ENCODE results near the gene CAND1. TPM values are rescaled to one million over a fixed set of nuclear protein-coding genes. Genes with fewer than 3 reads are reported as not detected.

Gene CAND1
- total and polyA plus RNA-seq, 3 experiments from 2014 or later: 63.1 to 198 (median 197) TPM

- Histone ChIP-seq H3K9me3 (ENCODE audit: low read length) (no peaks in the 10 kb centered on the region), H3K4me1 (ENCODE audit: insufficient read depth, low read length) (peaks cover 48% of the 10 kb centered on the region), H3K36me3 (ENCODE audit: insufficient read depth, low read length) (no peaks in the 10 kb centered on the region), H3K4me3 (ENCODE audit: low read length) (peak overlapping the region; percentile 88), H3K27ac (ENCODE audit: low read depth, low read length) (peak overlapping the region; percentile 93), H3K27me3 (ENCODE audit: insufficient read depth, low read length, poor library complexity, severe bottlenecking) (no peaks in the 10 kb centered on the region)
- Mint-ChIP-seq H3K4me3 (peak overlapping the region; percentile 82 to 96 (median 93)), H3K27ac (peak overlapping the region; percentile 94 to 100 (median 96)), H3K9me3 (no peaks in the 10 kb centered on the region), H3K4me1 (peaks cover 57 to 75% (median 70%) of the 10 kb centered on the region in 3 donors), H3K27me3 (peaks cover 0 to 1% of the 10 kb centered on the region in 2 donors), H3K36me3 (peaks cover 0 to 21% (median 7%) of the 10 kb centered on the region in 3 donors)
- ChIA-PET POLR2A (interaction anchor here (0.7 kb wide), 1 partner anchor 560 kb away, joined by 3 read pairs; no protein-coding TSS in a partner anchor), CTCF (interaction anchor here (0.9 to 2.1 kb wide), 2 partner anchors 10 to 35 kb away, joined by 3 to 5 read pairs; no protein-coding TSS in a partner anchor)
- no peak for DNase-seq
Observed at GRCh38 chr12:67270622-67271021, 1.5 kb downstream of the CAND1 start.

GRCh38 chr12:67271976-67272375, 2.8 kb downstream of the CAND1 start:
- Histone ChIP-seq H3K36me3 (ENCODE audit: insufficient read depth, low read length) (no peaks in the 10 kb centered on the region), H3K27ac (ENCODE audit: low read depth, low read length) (no peak overlapping the region), H3K9me3 (ENCODE audit: low read length) (no peaks in the 10 kb centered on the region), H3K4me3 (ENCODE audit: low read length) (no peak overlapping the region), H3K27me3 (ENCODE audit: insufficient read depth, low read length, poor library complexity, severe bottlenecking) (no peaks in the 10 kb centered on the region), H3K4me1 (ENCODE audit: insufficient read depth, low read length) (peaks cover 61% of the 10 kb centered on the region)
- peaks cover 0 to 1% of the 10 kb centered on the region in 2 donors for H3K27me3 Mint-ChIP-seq
- H3K4me1 Mint-ChIP-seq: peaks cover 71 to 88% (median 83%) of the 10 kb centered on the region in 3 donors
- DNase-seq: no peak
- H3K4me3 Mint-ChIP-seq: peak overlapping the region in 5 of 7 donors; percentile 5 to 95 (median 12)
- peak overlapping the region in 4 of 8 donors; percentile 15 to 49 (median 28) for H3K27ac Mint-ChIP-seq
- ChIA-PET CTCF (no interaction called here), POLR2A (no interaction called here)
- H3K9me3 Mint-ChIP-seq: no peaks in the 10 kb centered on the region
- peaks cover 0 to 24% (median 10%) of the 10 kb centered on the region in 3 donors for H3K36me3 Mint-ChIP-seq

GRCh38 chr12:67274186-67274585, 5.0 kb downstream of the CAND1 start:
- H3K4me3 ChIP-seq (ENCODE audit: low read length): no peak overlapping the region
- POLR2A ChIA-PET: no interaction called here
- H3K36me3 ChIP-seq (ENCODE audit: insufficient read depth, low read length): no peaks in the 10 kb centered on the region
- Mint-ChIP-seq H3K4me1 (peaks cover 83 to 92% (median 91%) of the 10 kb centered on the region in 3 donors), H3K27me3 (no peaks in the 10 kb centered on the region), H3K27ac (peak overlapping the region in 5 of 8 donors; percentile 5 to 75 (median 61)), H3K4me3 (peak overlapping the region; percentile 0 to 44 (median 16)), H3K9me3 (no peaks in the 10 kb centered on the region), H3K36me3 (peaks cover 0 to 37% (median 15%) of the 10 kb centered on the region in 3 donors)
- H3K27me3 ChIP-seq (ENCODE audit: insufficient read depth, low read length, poor library complexity, severe bottlenecking): no peaks in the 10 kb centered on the region
- H3K4me1 ChIP-seq (ENCODE audit: insufficient read depth, low read length): peaks cover 66% of the 10 kb centered on the region
- CTCF ChIA-PET: no interaction called here
- no peak for DNase-seq
- no peaks in the 10 kb centered on the region for H3K9me3 ChIP-seq (ENCODE audit: low read length)
- no peak overlapping the region for H3K27ac ChIP-seq (ENCODE audit: low read depth, low read length)

GRCh38 chr12:67275380-67275913, 6.3 kb downstream of the CAND1 start:
- Histone ChIP-seq H3K27me3 (ENCODE audit: insufficient read depth, low read length, poor library complexity, severe bottlenecking) (no peaks in the 10 kb centered on the region), H3K36me3 (ENCODE audit: insufficient read depth, low read length) (no peaks in the 10 kb centered on the region), H3K9me3 (ENCODE audit: low read length) (no peaks in the 10 kb centered on the region), H3K27ac (ENCODE audit: low read depth, low read length) (no peak overlapping the region), H3K4me1 (ENCODE audit: insufficient read depth, low read length) (peaks cover 64% of the 10 kb centered on the region), H3K4me3 (ENCODE audit: low read length) (no peak overlapping the region)
- H3K4me1 Mint-ChIP-seq: peaks cover 89 to 99% (median 99%) of the 10 kb centered on the region in 3 donors
- POLR2A ChIA-PET: no interaction called here
- no peaks in the 10 kb centered on the region for H3K27me3 Mint-ChIP-seq
- CTCF ChIA-PET: no interaction called here
- H3K9me3 Mint-ChIP-seq: no peaks in the 10 kb centered on the region
- peak overlapping the region in 3 of 8 donors; percentile 2 to 61 (median 9) for H3K27ac Mint-ChIP-seq
- no peak for DNase-seq
- H3K4me3 Mint-ChIP-seq: peak overlapping the region in 3 of 7 donors; percentile 1 to 36 (median 14)
- peaks cover 0 to 33% (median 15%) of the 10 kb centered on the region in 3 donors for H3K36me3 Mint-ChIP-seq

- H3K4me3 ChIP-seq (ENCODE audit: low read length): no peak overlapping the region
- ChIA-PET POLR2A (no interaction called here), CTCF (no interaction called here)
- H3K36me3 Mint-ChIP-seq: peaks cover 0 to 35% (median 15%) of the 10 kb centered on the region in 3 donors
- H3K36me3 ChIP-seq (ENCODE audit: insufficient read depth, low read length): no peaks in the 10 kb centered on the region
- H3K9me3 ChIP-seq (ENCODE audit: low read length): no peaks in the 10 kb centered on the region
- H3K4me1 Mint-ChIP-seq: peaks cover 87 to 98% (median 98%) of the 10 kb centered on the region in 3 donors
- no peak for DNase-seq
- no peaks in the 10 kb centered on the region for H3K27me3 ChIP-seq (ENCODE audit: insufficient read depth, low read length, poor library complexity, severe bottlenecking)
- H3K27ac Mint-ChIP-seq: peak overlapping the region in 1 of 8 donors; percentile 41
- H3K4me3 Mint-ChIP-seq: no peak overlapping the region
- H3K27ac ChIP-seq (ENCODE audit: low read depth, low read length): no peak overlapping the region
- no peaks in the 10 kb centered on the region for H3K9me3 Mint-ChIP-seq
- no peaks in the 10 kb centered on the region for H3K27me3 Mint-ChIP-seq
- H3K4me1 ChIP-seq (ENCODE audit: insufficient read depth, low read length): peaks cover 54% of the 10 kb centered on the region
Observed at GRCh38 chr12:67276421-67276820, 7.3 kb downstream of the CAND1 start.

GRCh38 chr12:67279637-67280036, 10.5 kb downstream of the CAND1 start:
- no peak overlapping the region for H3K4me3 ChIP-seq (ENCODE audit: low read length)
- H3K9me3 ChIP-seq (ENCODE audit: low read length): no peaks in the 10 kb centered on the region
- ChIA-PET CTCF (no interaction called here), POLR2A (no interaction called here)
- Mint-ChIP-seq H3K4me1 (peaks cover 73 to 86% (median 85%) of the 10 kb centered on the region in 3 donors), H3K36me3 (peaks cover 0 to 47% (median 18%) of the 10 kb centered on the region in 3 donors), H3K27ac (peak overlapping the region in 1 of 8 donors; percentile 6), H3K4me3 (no peak overlapping the region), H3K27me3 (no peaks in the 10 kb centered on the region), H3K9me3 (no peaks in the 10 kb centered on the region)
- DNase-seq: no peak
- no peaks in the 10 kb centered on the region for H3K27me3 ChIP-seq (ENCODE audit: insufficient read depth, low read length, poor library complexity, severe bottlenecking)
- H3K27ac ChIP-seq (ENCODE audit: low read depth, low read length): no peak overlapping the region
- peaks cover 6% of the 10 kb centered on the region for H3K36me3 ChIP-seq (ENCODE audit: insufficient read depth, low read length)
- peaks cover 40% of the 10 kb centered on the region for H3K4me1 ChIP-seq (ENCODE audit: insufficient read depth, low read length)

- POLR2A ChIA-PET: no interaction called here
- H3K36me3 ChIP-seq (ENCODE audit: insufficient read depth, low read length): peaks cover 8% of the 10 kb centered on the region
- CTCF ChIA-PET: no interaction called here
- H3K27me3 ChIP-seq (ENCODE audit: insufficient read depth, low read length, poor library complexity, severe bottlenecking): no peaks in the 10 kb centered on the region
- no peak overlapping the region for H3K27ac ChIP-seq (ENCODE audit: low read depth, low read length)
- Mint-ChIP-seq H3K36me3 (peaks cover 0 to 48% (median 17%) of the 10 kb centered on the region in 3 donors), H3K4me1 (peaks cover 73 to 86% (median 85%) of the 10 kb centered on the region in 3 donors), H3K27me3 (no peaks in the 10 kb centered on the region), H3K9me3 (no peaks in the 10 kb centered on the region), H3K27ac (no peak overlapping the region), H3K4me3 (no peak overlapping the region)
- H3K9me3 ChIP-seq (ENCODE audit: low read length): no peaks in the 10 kb centered on the region
- peaks cover 40% of the 10 kb centered on the region for H3K4me1 ChIP-seq (ENCODE audit: insufficient read depth, low read length)
- no peak for DNase-seq
- no peak overlapping the region for H3K4me3 ChIP-seq (ENCODE audit: low read length)
Observed at GRCh38 chr12:67280088-67280487, 10.9 kb downstream of the CAND1 start.

- Mint-ChIP-seq H3K36me3 (peaks cover 0 to 50% (median 16%) of the 10 kb centered on the region in 3 donors), H3K4me3 (peak overlapping the region in 2 of 7 donors; percentile 7 to 37), H3K27me3 (no peaks in the 10 kb centered on the region), H3K9me3 (no peaks in the 10 kb centered on the region), H3K4me1 (peaks cover 69 to 86% (median 86%) of the 10 kb centered on the region in 3 donors), H3K27ac (peak overlapping the region in 4 of 8 donors; percentile 27 to 56 (median 44))
- ChIA-PET POLR2A (no interaction called here), CTCF (no interaction called here)
- Histone ChIP-seq H3K27ac (ENCODE audit: low read depth, low read length) (no peak overlapping the region), H3K27me3 (ENCODE audit: insufficient read depth, low read length, poor library complexity, severe bottlenecking) (no peaks in the 10 kb centered on the region), H3K9me3 (ENCODE audit: low read length) (no peaks in the 10 kb centered on the region), H3K36me3 (ENCODE audit: insufficient read depth, low read length) (peaks cover 8% of the 10 kb centered on the region), H3K4me3 (ENCODE audit: low read length) (no peak overlapping the region), H3K4me1 (ENCODE audit: insufficient read depth, low read length) (peaks cover 36% of the 10 kb centered on the region)
- no peak for DNase-seq
Observed at GRCh38 chr12:67280572-67280971, 11.4 kb downstream of the CAND1 start.
